Measurements from ENCODE around the gene ERLIN1.

DNA sequence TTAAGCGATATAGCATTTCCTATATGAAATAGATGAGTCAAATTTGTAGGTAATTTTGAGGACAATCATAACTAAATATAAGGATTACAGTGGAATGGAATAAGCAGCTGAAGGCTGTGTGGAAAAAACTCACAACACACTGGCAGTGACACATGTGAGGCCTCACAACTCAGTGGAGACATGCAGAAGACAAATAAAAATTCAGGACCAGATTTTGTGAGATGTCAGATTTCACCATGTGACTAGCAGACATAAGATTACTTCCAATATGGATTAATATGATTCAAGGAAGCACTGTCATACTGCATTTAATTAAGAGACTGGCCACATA, 17.6 kb downstream of the ERLIN1 start:
- TF ChIP-seq, protein P1, sequence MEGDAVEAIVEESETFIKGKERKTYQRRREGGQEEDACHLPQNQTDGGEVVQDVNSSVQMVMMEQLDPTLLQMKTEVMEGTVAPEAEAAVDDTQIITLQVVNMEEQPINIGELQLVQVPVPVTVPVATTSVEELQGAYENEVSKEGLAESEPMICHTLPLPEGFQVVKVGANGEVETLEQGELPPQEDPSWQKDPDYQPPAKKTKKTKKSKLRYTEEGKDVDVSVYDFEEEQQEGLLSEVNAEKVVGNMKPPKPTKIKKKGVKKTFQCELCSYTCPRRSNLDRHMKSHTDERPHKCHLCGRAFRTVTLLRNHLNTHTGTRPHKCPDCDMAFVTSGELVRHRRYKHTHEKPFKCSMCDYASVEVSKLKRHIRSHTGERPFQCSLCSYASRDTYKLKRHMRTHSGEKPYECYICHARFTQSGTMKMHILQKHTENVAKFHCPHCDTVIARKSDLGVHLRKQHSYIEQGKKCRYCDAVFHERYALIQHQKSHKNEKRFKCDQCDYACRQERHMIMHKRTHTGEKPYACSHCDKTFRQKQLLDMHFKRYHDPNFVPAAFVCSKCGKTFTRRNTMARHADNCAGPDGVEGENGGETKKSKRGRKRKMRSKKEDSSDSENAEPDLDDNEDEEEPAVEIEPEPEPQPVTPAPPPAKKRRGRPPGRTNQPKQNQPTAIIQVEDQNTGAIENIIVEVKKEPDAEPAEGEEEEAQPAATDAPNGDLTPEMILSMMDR (IDR thresholded peaks at IDR 0.05; ENCODE audit: insufficient read depth, low read length), result no peak
- TF ChIP-seq, protein P2, sequence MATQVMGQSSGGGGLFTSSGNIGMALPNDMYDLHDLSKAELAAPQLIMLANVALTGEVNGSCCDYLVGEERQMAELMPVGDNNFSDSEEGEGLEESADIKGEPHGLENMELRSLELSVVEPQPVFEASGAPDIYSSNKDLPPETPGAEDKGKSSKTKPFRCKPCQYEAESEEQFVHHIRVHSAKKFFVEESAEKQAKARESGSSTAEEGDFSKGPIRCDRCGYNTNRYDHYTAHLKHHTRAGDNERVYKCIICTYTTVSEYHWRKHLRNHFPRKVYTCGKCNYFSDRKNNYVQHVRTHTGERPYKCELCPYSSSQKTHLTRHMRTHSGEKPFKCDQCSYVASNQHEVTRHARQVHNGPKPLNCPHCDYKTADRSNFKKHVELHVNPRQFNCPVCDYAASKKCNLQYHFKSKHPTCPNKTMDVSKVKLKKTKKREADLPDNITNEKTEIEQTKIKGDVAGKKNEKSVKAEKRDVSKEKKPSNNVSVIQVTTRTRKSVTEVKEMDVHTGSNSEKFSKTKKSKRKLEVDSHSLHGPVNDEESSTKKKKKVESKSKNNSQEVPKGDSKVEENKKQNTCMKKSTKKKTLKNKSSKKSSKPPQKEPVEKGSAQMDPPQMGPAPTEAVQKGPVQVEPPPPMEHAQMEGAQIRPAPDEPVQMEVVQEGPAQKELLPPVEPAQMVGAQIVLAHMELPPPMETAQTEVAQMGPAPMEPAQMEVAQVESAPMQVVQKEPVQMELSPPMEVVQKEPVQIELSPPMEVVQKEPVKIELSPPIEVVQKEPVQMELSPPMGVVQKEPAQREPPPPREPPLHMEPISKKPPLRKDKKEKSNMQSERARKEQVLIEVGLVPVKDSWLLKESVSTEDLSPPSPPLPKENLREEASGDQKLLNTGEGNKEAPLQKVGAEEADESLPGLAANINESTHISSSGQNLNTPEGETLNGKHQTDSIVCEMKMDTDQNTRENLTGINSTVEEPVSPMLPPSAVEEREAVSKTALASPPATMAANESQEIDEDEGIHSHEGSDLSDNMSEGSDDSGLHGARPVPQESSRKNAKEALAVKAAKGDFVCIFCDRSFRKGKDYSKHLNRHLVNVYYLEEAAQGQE (IDR thresholded peaks at IDR 0.05; ENCODE audit: insufficient replicate concordance, low read depth), result no peak
- no peak for TF ChIP-seq POLR2AphosphoS5 (IDR thresholded peaks at IDR 0.05; ENCODE audit: low read depth)

Measured in HL-60 (cell line).